GM18498 (cell line): ENCODE measurements around the gene INSYN2B.
A peak's percentile ranks its signal among the peaks of the same experiment; 100 is the strongest.

ENCODE experiments used
- ATAC-seq: cut with Tn5 transposase; IDR thresholded peaks from one replicate; pipeline ENCODE4 v1.9.1; 2021; ENCODE audit warnings: mild to moderate bottlenecking, moderate library complexity; ENCODE audit not compliant: unreplicated experiment

The INSYN2B gene

DNA sequence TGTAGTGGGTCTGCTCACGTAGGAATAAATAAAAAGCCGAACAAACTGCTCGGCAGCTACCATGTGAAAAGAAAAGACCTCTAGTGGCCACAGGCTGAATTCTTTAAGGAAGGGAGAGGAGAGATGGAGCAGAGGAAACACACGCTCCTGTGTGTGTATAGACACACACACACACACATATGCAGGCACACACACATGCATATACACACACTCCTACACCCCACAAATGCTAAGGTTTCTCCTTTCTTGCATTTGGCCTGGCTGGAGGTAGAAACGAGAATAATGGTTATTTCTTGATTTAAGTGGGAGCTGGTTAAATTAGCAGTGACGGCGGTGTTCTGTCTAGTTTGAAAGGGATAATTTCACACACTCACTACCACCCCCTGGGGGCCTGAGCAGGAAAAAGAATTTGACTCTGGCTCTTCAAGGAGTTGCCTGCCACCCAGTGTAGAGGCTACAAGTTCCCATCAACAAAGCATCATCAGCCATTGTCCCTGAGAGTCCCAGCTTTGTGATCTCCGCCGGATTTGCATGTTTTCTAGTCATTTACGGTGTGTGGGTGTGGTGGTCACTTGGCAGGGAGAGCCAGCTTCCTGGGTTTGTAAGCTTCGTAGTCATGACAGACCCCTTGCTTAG, at the start of gene INSYN2B:
Gene INSYN2B (minus strand): TSS at position 78 of the 636 bp plus-strand sequence. CDS start 96,597 bp downstream, outside the sequence.
- ATAC-seq: peak; percentile 47

DNA sequence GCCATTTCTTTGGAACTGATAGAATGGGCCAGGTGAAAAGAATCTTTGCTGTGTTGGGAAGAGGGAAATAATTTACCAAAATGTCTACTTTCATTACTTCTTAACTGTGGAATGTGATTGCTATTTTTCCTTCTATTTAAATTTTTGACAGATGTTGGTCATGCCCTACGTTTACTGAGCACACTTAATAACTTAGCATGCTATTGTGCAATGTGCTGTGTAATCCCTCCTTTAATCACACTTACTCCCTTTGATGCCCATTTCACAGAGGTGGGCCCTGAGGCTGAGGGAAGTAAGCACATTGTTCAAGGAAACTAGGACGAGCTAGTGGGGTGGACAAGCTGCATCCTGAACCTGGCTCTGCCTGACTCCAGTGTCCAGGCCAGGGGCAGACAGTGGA, 47.8 kb upstream of the INSYN2B start:
- no peak for ATAC-seq

GRCh38 chr5:170025853-170026252, 45.6 kb upstream of the INSYN2B start:
- no peak for ATAC-seq

DNA sequence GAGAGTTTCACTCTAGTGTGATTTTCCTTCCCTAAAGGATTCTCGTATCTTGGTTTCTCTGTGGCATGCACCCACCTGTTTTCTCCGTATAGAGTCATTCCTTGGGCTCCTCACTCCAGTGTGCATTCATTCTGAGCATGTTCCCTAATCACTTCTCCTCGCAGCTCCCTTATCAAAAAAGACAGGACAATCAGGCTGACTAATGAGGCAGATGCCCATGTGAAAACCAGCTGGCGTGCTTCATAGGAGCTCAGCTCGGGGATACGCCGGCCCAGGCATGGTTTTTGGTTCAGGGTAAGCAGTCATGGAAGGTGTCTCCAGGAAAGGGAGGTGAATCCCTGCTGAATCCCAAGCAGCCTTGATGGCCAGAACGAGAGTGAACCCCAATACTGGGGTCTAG, 41.2 kb upstream of the INSYN2B start:
- ATAC-seq: no peak

DNA sequence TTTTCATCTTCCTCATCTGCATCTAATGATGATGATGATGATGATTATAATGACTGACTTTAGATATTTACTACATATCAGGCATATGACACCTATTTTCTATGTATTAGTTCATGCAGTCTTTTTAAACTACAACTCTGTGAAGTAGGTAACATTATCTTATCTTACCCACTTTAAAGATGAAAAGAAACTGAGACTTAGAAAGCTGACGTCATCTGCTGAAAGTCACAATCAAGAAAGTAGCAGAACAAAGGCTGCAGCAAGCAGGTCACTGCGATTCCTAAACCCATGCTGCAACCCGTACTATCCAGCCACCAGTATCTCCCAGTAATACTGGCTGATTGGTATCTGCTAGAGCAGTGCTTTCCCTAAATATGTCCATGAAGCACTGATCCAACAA, 40.1 kb upstream of the INSYN2B start:
- no peak for ATAC-seq

GRCh38 chr5:170012622-170013021, 32.3 kb upstream of the INSYN2B start:
- ATAC-seq: no peak

DNA sequence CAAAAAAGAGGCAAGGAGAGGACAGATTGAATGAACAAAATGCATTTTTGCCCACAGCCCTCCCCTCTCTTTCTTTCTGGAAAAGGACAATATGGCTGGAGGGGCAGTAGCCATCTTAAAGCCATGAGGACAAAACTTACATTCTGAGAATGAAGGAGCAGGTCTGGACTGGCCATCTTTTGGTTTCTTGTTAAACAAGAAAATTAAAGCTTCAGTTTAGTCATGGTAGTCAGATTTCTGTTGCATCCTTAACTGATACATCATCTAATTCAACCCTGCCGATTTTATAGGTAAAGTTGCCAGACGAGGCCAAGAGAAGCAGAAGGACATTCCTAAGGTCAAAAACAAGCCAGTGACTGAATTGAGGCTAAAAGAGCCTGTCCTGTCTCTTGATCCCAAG, 31.5 kb upstream of the INSYN2B start:
- ATAC-seq: no peak

- no peak for ATAC-seq
Measured at GRCh38 chr5:170010595-170010994, 30.3 kb upstream of the INSYN2B start.

DNA sequence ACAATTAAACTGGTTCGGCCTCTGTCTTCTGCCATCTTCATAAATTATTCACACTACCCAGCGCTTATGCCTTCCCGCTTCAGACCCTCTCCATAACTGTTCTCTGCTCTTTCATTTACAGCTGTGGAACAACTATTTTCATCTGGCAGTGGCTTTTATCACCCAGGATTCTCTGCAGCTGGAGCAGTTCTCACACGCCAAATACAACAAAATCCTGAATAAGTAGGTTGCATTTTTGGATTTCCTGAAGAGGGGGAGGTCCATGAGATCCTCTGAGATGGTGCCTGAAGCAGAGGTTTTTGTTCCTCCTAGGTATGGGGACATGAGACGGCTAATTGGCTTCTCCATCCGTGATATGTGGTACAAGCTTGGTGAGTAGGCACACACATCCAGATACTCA, 28.1 kb upstream of the INSYN2B start:
- no peak for ATAC-seq

DNA sequence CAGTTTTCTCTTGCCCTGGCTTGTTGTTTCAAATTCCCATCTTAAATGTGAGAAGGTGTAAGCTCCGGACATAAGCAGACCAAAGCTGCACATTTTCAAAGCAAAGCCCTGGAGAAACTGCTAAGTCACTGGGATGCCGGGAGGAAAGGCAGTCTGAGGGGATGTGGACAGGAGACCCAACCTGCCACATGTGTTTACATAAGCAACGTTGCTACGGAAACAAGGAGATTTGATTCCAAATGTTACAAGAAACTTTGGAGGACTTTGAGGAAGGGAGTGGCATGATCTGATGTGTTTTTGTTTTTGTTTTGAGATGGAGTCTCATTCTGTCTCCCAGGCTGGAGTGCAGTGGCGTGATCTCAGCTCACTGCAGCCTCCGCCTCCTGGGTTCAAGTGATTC, 25.7 kb upstream of the INSYN2B start:
- no peak for ATAC-seq

DNA sequence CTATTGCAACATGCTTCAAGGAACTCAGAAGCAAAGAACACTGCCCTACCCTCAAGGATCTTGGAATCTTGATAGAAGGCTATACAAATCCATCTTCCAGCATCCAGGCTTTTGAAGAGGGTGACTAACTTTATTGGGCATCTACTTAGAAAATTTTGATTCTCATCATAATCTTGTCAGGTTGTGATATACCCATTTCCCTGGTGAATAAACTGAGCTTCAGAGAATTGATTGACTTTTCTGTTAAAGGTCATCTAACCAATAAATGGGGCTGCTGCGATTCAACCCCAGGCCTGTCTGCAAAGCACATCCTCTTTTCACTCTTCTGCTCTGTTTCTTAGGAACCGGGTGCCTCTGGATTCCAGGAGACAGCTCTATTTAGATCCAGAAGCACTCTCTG, 19.9 kb upstream of the INSYN2B start:
- no peak for ATAC-seq

- no peak for ATAC-seq
Measured at GRCh38 chr5:169999621-170000020, 19.3 kb upstream of the INSYN2B start.

GRCh38 chr5:169997798-169998197, 17.5 kb upstream of the INSYN2B start:
- no peak for ATAC-seq

- ATAC-seq: no peak
Measured at GRCh38 chr5:169993485-169993790, 13.1 kb upstream of the INSYN2B start.

DNA sequence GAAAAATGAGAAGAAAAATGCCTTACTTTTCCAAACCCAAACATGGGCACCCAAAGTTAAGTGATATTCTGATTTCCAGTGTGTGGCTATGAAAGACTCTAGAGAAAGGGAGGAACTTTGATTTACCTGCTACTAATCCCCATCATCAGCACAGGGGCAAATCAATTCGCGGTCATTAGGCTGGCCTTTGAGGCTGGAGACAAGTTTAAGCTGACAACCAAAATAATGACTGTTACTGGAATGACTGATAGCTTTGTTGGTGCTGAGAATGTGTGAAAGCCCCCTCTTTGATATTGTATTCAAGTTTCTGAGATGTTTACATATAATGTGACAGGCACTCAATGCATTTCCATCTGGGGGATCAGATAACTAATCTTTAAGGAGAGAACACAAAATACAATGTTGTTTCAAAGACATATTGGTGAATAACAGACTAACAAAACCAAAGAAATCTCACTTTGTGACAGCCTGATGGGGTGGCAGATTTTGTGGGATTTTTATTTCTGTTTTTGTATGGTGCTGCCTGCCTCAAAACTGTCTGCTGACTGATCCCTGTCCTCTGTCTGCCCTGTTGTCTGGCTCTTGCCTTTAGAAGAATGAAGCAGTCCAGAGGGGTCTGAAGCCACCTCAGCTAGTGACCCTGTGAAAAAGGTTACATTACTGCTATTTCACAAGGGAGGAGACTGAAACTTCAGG, 12.6 kb upstream of the INSYN2B start:
- no peak for ATAC-seq

DNA sequence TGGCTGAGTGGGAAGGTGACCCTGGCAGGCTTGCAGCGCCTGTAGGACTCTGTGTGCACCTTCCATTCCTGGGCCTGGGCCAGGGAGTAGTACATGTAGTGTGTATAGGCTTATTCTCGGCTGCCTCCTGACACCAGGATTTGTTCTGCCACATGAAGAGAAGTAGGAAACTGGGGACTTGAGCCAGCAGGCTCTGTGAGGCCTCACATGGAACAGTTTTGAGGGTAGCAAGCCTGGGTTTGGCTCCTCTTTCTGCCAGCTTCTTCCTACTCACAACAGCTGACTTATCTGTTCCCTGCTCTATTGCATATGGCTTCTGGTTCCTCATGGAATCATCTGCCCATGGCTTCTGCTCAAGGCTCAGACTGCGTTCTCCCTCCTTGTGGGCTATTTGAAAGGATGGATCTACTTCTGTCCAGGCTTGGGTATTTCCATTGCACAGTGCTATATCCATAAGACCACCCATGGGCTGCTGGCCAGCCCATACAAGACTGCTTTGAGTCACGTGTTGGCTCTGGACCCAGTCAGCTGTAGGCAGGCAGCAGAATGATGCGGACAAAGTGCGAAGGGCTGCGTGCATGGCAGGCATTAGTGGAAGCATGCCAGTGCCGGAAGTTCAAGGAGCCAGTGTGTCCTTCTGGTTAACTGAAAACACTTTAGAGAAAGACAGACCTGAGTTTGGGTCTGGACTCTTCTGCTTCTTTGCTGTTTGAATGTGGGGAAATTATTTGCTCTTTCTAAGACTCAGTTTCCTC, 11.0 kb upstream of the INSYN2B start:
- ATAC-seq: no peak

- no peak for ATAC-seq
Measured at GRCh38 chr5:169989365-169989764, 9.1 kb upstream of the INSYN2B start.

DNA sequence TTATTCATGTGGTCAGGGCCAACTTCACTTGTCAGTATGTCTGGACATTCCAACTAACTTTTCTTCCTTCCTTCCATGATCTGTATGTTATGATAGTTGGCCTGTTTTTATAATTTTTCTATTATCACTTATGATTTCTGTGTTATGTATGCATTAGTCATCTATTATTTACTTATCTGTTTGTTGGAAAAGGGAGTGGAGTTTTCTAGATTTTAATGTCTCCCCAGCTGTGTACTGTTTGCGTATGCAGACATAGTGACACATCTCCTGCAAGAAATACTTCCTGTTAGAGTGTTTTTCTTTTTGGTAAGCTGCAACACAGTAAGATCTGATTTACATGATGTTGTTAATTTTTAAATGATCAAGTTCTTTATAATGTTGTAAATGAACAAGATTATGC, 8.7 kb upstream of the INSYN2B start:
- ATAC-seq: no peak

DNA sequence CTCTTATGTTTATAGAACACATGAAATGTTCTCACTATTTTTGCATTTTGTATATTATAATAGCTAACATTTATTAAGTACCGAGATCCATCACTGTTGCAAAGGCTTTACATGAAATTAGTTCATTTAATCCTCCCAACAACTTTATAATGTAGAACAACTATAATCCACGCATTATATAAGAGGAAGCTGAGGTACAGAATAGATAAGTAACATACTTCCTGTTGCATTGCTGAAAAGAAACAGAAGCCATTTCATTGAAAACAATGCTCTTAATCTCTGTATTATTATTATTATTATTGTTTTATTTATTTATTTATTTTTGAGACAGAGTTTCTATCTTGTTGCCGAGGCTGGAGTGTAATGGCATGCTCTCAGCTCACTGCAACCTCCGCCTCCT, 7.9 kb upstream of the INSYN2B start:
- ATAC-seq: no peak

DNA sequence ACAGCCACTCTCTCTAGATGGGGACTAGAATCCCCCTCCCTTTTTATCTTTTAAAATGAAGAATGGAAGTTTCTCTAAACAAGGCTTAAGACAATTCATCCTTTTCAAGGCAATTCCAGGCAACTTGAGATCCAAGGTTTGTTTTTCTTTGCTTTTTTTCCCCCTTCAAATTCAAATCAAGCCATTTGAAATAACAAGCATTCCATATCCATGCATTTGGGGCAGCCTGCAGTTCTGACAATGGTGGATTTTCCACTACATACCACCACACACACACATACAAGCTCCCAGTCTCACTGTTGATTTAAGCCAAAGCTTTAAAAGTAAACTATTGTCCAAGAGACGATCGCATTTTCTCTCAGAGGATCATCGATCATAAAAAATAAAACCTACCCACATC, 424 bp downstream of the INSYN2B start:
- ATAC-seq: no peak

DNA sequence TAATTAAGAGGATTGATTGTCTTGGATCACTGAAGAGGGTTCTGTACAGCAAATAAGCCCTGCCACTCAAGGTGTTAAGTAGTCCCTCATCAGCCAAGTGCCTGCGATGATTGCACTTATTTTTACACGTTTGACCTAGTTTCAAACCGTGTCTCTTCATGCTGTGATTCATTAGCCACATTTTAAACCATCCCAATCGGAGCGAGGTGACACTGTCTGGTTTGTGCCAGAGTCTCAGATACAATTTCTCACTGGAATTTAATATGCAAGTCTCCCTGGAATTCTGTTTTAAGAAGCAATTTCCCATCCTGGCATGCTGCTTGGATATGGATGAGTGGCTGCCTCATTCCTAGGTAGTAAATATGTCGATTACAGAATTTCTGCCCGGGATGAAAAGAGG, 1.6 kb downstream of the INSYN2B start:
- ATAC-seq: no peak

DNA sequence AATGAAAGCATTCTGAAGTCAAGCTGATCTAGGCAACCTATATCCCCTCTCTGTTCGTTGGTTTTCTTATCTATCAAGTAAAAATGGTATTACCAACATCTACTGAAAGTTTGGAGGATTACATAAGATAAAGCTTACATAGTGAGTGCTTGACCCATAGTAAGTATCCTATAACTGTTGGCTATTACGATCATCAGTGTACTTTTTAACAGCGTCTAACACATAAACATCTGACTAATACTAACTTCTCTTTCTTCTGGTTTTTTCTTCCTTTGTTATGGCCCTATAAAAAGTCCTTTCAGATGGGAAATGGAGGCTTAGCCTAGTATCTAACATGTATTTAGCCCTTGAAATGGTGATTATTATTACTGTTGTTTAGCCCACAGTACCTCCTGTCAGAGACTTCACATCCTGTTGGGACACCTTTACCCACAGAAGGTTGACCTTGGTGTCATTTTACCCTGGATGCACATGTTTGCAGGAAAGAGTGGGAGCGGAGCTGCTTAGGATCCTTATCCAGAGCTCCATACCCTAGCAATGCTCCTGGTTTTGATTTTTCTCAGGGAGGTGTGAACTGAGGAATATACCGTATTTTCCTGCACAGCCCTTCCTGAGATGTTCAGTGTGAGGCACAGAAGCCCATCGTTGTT, 6.0 kb downstream of the INSYN2B start:
- no peak for ATAC-seq
